ENCODE data around the gene HMX3.
"Not testable (repeated sequence)": the region's sequence is repeated elsewhere in the genome, so short reads cannot be mapped to it uniquely, and the experiment has no call there.

The HMX3 gene

DNA sequence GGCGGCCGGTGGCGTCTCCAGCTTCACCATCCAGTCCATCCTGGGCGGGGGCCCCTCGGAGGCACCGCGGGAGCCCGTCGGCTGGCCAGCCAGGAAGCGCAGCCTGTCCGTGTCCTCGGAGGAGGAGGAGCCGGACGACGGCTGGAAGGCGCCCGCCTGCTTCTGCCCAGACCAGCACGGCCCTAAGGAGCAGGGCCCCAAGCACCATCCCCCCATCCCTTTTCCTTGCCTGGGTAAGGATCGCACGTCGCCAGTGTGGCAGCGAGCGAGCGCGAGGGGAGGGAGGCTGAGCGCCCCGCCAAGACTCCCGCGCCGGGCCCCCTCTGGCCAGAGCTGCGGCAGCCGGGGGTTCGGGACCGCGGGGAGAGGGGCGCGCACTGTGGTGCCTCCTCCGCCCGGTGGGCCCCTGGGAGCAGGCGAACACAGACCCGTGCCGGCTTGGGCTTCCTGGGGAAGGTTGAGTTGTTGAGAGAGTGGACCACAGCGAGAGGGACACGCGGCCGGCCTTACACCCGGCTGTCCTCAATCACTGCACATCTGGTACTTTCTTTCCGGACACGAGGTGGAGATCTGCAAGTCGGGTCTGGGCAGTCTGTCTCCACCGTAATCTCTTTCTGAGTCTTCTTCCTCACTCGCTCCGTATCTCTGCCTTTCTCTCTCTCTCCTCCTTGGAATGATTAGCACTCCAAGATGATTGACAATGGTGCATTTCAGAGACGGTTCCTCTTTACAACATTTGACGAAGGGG, 12.8 kb downstream of the HMX3 start:
- no peak for DNase-seq (ENCODE audit: low spot score)

DNA sequence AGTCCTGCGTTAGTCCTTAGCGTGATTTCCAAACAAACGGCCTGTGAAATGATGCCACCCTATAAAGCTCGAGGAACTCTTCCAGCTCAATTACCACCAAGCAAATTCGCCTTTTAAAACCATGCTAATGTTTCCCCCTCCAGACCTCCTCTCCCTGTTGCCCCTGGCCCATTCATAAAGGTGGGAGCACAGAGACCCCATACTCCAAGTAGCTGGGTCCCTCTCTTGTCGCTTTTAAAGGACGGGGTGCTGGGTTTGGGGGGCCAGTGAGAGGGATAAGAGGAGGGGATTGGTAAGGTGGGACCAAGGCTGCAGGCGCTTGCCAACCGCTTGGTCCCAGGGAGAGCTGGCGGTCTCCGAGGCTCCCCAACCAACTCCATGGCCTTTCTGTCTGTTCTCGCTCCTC, 13.4 kb downstream of the HMX3 start:
- DNase-seq (ENCODE audit: low spot score) = no peak

DNA sequence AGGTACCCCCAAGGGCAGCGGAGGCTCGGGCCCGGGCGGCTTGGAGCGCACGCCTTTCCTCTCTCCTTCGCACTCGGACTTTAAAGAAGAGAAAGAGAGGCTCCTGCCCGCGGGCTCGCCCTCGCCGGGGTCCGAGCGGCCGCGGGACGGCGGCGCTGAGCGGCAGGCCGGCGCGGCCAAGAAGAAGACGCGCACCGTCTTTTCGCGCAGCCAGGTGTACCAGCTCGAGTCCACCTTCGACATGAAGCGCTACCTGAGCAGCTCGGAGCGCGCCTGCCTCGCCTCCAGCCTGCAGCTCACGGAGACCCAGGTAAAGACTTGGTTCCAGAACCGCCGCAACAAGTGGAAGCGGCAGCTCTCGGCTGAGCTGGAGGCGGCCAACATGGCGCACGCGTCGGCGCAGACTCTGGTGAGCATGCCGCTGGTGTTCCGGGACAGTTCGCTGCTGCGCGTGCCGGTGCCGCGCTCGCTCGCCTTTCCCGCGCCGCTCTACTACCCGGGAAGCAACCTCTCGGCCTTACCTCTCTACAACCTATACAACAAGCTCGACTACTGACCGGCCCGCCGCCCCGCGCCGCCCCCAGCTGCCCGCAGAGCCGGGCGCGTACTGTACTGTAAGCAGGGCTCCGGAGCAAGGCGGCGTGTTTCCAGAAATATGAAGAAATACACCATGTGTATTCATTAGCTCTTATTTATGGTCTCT, 13.9 kb downstream of the HMX3 start:
- no peak for DNase-seq (ENCODE audit: low spot score)

GRCh38 chr10:123150271-123150985, 14.7 kb downstream of the HMX3 start:
- no peak for DNase-seq (ENCODE audit: low spot score)

DNA sequence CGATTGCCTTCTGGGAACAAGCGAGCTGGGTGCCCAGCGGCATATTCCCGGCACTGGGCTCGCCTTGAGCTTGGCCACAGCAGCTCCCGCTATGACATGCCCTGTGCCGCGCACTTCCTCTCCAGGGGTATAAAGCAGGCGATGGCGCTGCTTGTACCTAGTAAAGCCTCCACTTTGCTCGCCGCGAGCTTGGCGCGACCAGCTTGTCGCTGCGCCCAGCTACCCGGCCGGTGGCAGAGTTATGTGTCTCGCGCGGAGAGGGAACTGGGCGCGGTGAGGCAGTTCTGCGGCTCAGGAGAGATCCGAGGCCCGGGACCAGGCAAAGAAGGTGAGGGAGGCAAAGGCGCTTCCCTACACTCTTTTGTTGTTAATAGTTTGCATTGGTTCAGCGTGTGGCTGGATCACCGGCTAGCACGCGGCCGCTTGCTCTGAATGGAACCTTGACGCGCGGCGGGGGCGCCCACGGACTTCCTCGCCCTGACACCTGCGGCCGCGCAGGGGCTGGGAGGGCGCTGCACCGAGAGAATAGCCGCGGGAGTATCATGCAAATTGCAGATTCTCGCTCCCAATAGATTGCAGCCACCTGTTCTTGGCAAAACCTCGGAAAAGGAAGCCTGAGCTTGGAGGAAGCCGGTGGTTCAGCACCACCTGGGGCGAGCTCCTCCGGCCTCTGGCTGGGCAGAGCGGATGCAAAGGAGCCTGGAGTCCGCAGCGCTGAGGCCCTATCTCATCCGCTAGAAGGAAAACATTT, 15.4 kb downstream of the HMX3 start:
- DNase-seq (ENCODE audit: low spot score) = no peak

DNA sequence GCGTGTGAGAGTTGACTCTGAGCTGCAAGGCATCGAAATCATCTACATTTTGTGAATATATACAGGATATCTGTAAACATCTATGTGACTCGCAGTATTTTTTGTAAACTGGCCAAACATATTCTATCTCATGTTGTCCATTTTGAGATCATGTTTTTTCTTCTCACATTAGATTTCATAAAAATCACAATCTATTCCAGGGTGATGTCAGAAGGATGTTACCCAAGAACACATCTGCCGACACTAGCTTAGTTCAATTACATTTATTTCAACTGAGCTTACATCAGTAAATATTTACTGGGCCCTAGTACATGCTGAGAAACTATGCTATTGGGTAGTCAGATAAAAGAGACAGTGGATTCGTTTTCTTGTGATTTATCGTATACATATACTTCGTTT, 16.0 kb downstream of the HMX3 start:
- no peak for DNase-seq (ENCODE audit: low spot score)

- no peak for DNase-seq (ENCODE audit: low spot score)
Measured at GRCh38 chr10:123153486-123154091, 17.8 kb downstream of the HMX3 start.

DNA sequence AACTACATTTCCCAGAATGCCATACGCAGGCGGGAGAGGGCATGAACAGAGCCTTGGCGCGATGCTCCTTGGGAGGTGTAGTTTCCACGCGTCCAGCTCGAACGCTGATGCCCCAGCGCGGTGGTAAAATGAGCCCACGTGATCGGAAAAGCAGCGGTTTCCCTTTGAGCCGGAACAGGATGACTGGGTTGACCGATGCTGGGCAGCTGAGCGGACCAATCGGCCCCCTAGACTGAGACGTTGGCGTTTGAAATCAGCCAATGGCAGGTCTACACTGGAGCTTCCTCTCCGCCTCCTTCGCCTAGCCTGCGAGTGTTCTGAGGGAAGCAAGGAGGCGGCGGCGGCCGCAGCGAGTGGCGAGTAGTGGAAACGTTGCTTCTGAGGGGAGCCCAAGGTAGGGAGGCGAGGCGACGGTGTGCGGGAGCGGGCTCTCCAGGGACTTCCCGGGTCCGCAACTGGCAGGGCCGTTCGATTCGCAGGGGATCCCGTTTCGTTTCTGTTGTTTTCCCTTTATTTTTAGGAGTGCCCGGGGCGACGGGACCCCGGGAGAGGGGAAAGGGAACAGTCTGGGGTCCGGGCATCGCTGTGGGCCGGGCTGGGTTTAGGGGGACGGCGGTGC, 18.4 kb downstream of the HMX3 start, which contains the start of gene BUB3:
Gene BUB3 (plus strand): TSS at position 311 of the 619 bp plus-strand sequence. CDS start 516 bp downstream, outside the sequence.
- DNase-seq (ENCODE audit: low spot score) = peak; percentile 98

DNA sequence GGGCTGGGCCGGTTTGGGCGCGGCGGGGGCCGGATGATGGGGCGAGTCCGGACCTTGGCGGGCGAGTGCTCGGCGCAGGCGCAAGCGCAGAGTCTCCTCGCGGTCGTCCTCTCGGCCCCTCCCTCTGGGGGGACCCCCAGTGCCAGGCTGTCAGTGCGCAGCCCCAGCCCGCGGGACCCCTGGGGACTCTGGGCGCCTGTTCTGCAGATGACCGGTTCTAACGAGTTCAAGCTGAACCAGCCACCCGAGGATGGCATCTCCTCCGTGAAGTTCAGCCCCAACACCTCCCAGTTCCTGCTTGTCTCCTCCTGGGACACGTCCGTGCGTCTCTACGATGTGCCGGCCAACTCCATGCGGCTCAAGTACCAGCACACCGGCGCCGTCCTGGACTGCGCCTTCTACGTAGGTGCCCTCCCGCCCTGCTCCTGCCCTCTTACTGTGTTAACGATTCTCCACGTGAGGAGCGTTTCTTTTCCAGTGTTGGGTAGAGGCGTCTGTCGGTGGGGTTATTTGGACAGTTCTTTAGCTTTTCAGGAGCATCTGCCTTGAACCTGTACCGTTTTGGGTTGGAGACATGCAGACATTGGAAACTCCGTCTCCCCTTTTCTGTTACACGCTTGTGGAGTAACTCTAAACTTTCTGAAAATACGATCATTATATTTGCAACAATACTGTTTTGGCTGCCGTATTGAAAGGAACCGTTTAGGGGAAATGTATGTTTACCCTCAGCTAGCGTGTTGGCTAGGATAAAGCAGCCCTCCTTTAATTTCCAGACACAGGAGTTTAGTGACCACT, 19.1 kb downstream of the HMX3 start:
- peak; percentile 87 for DNase-seq (ENCODE audit: low spot score)

- no peak for DNase-seq (ENCODE audit: low spot score)
Measured at GRCh38 chr10:123156078-123156477, 20.3 kb downstream of the HMX3 start.

GRCh38 chr10:123157210-123157609, 21.4 kb downstream of the HMX3 start:
- no peak for DNase-seq (ENCODE audit: low spot score)

DNA sequence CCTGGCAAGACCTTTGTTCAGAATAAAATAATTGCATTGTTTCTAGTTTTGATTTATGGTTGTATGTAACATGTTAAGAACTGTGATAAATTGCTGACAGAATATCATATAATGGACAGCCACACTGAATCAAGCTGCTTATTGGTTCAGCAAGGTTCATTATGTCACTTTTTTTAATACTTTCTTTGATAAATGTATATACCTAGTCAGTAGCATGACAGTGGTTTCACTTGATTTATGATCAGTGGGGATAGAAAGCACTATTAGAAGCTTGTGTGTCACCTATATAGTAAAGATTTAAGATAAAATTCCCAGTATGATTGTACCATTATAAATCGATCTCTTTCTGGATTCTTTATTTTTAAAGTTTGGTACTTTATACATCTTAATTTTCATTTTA, 22.9 kb downstream of the HMX3 start:
- no peak for DNase-seq (ENCODE audit: low spot score)

GRCh38 chr10:123160311-123160980, 24.7 kb downstream of the HMX3 start:
- no peak for DNase-seq (ENCODE audit: low spot score)

GRCh38 chr10:123164319-123164718, 28.5 kb downstream of the HMX3 start:
- DNase-seq (ENCODE audit: low spot score) = no peak

DNA sequence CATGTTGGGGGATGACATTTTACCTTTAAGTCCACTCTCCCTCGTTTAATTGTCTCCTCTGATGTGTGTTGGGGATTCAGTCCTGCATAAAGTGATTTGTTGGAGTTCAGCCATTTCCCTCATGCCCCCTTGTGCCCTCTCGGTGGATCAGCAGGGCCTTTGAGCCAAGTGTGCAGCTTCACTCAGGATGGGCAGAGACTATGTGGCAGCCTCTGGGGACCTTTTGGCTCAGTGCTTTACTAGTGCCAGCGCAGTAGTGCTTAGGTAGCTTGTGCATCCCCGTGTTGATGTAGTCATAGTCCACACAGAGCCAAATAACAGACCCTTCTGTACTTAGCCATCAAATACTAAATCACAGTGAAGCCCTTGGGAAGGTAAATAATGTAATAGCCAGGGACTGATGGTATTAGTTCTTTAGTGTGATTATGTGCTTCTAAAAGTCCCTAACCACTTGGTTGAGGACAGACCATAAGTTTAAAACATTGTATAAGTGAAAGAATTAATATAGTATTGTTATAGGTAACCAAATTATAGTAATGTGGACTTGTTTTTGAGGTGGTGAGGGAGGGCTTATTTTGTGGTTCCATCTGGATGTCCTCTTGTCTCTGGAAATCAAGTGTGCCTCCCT, 29.8 kb downstream of the HMX3 start:
- no peak for DNase-seq (ENCODE audit: low spot score)

DNA sequence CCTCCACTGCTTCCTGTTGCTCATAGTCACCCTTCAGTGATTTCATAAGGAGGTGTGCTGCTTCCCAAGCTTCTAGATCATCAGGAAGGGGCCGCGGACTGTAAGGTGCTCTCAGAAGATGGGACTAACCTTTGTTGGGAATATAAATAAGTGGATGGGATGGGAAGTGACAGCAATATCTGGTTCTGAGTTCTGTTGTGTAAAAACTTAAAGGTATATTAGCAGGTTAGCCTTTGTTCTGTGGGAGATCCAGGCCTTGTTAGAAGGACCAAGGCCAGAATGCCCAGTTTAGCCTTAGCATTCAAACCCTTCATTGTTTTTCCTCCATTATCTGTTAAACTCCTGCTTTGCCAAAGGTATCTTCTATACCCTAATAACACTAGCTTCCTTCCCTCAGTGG, 30.8 kb downstream of the HMX3 start:
- no peak for DNase-seq (ENCODE audit: low spot score)

DNA sequence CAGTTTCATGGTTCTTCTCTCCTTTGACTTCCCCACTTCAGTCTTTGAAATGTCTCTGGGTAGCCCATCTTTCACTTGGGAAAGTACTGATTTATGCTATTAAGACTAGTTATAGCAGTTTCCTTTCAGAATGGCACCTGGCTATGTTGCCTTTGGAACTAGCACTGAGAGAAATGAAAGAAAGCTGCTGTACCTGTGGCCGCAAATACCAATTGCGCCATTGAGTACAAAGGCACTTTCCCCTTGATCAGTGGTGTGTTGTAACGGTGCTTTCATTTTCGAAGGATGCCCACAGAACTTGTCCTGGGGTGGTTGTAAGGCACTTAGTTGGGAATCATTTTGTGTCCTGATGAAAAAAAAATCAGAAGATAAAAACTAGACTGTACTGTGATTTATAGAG, 35.2 kb downstream of the HMX3 start:
- no peak for DNase-seq (ENCODE audit: low spot score)

DNA sequence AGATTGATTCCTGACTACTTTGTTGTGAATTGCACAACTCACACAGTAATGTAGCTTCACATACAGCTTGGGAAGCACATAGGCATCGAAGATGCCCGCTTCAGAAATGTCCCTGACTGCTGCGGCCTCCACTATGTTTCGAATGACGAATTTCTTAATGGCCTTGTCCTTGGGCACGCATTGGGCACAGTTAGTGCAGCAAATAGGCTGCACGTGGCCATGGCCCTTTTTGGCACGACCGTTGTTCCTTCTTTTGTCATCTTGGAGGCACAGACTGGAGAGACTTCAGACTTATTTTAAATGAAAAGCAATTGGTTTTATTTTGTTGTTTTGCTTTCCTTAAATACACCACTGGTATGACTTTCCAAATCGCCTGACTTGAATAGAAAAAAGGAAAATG, 35.8 kb downstream of the HMX3 start:
- DNase-seq (ENCODE audit: low spot score) = not testable (repeated sequence)

Measured in iPS-NIHi11 (cell line).